ENCODE measurements around the gene DDR2.

GRCh38 chr1:162757476-162757875 is 125.2 kb downstream of the DDR2 start:
- TF ChIP-seq NFRKB (IDR thresholded peaks at IDR 0.05) (no peak), ZNF384 (IDR thresholded peaks at IDR 0.05) (no peak), FOXK2 (IDR thresholded peaks at IDR 0.05) (no peak), SUZ12 (IDR thresholded peaks at IDR 0.05) (no peak), ELF4 (IDR thresholded peaks at IDR 0.05) (no peak)

Measured in HEK293T (cell line).